Progenitor cell of endocrine pancreas (in vitro differentiated cells): ENCODE measurements around the gene METTL3. TPM values are rescaled to one million over a fixed set of nuclear protein-coding genes. Genes with fewer than 3 reads are reported as not detected.

Experiments used
- DNase-seq: peaks from one replicate; pipeline ENCODE4 v3.0.0; 2021; ENCODE audit warnings: low spot score; ENCODE audit not compliant: unreplicated experiment
- H3K27ac Mint-ChIP-seq: 2 replicates; pipeline ENCODE4 v1.8.0; 2021; ENCODE audit warnings: mild to moderate bottlenecking, moderate library complexity, mixed read lengths
- H3K27me3 Mint-ChIP-seq: 2 replicates; pipeline ENCODE4 v1.8.0; 2021; ENCODE audit warnings: mixed read lengths
- H3K36me3 Mint-ChIP-seq: 2 replicates; pipeline ENCODE4 v1.8.0; 2022; ENCODE audit warnings: mixed read lengths; ENCODE audit not compliant: insufficient read depth
- H3K4me1 Mint-ChIP-seq: 2 replicates; pipeline ENCODE4 v1.8.0; 2021; ENCODE audit warnings: low read depth, mixed read lengths
- H3K4me3 Mint-ChIP-seq: 2 replicates; pipeline ENCODE4 v1.8.0; 2021; ENCODE audit warnings: low read depth, mild to moderate bottlenecking, moderate library complexity, mixed read lengths
- H3K9me3 Mint-ChIP-seq: 2 replicates; pipeline ENCODE4 v1.8.0; 2021; ENCODE audit warnings: low read depth, mixed read lengths
- total RNA-seq: library from RNA; stranded (reverse); gene quantifications from 2 replicates; pipeline ENCODE4 v1.2.1, GENCODE V29; 2021
- TF ChIP-seq, protein P1 (sequence below): fragments of 200-600 bp; sonication (generic); IDR thresholded peaks from one replicate; pipeline ENCODE4 v1.5.0; 2021; ENCODE audit warnings: antibody characterized with exemption, mild to moderate bottlenecking; ENCODE audit not compliant: unreplicated experiment

METTL3 gene
- total RNA-seq, 1 donor from 2014 or later: 82.7 TPM

DNA sequence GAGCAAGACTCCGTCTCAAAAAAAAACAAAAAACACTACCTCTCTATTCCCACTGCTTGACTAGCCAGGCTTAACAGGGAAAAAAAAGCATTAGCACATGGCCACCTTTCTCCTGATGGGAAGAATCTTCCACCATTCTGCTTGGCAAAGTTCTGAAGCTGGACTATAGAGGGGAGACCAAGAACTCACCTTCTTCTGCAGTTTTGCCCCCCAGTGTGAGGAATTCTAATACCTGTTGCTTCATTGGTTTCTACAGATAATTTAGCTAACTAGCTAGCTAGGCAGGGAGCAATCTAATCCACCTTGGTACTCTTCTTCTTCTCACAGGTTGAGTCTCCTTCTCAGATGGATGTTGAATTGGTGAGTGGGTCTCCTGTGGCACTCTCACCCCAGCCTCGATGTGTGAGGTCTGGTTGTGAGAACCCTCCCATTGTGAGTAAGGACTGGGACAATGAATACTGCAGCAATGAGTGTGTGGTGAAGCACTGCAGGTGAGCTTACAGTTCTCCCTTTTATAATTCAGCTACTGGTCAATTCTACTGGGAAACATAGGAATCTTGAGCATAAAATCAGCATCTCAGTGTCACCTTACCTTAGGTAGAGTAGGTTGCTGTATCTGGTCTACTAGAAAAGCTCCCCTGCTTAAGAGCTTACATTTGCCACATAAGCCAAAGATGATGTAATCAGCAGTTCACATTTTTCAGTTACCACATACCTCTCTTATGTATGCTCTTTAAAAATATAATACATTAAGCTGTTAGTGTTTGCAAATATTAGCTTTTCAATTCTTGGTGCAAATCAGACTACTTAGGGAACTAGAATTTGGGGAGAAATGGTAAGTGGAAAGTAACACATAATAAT, 16.0 kb downstream of the METTL3 start:
- TF ChIP-seq, protein P1, sequence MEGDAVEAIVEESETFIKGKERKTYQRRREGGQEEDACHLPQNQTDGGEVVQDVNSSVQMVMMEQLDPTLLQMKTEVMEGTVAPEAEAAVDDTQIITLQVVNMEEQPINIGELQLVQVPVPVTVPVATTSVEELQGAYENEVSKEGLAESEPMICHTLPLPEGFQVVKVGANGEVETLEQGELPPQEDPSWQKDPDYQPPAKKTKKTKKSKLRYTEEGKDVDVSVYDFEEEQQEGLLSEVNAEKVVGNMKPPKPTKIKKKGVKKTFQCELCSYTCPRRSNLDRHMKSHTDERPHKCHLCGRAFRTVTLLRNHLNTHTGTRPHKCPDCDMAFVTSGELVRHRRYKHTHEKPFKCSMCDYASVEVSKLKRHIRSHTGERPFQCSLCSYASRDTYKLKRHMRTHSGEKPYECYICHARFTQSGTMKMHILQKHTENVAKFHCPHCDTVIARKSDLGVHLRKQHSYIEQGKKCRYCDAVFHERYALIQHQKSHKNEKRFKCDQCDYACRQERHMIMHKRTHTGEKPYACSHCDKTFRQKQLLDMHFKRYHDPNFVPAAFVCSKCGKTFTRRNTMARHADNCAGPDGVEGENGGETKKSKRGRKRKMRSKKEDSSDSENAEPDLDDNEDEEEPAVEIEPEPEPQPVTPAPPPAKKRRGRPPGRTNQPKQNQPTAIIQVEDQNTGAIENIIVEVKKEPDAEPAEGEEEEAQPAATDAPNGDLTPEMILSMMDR: no peak
- H3K9me3 Mint-ChIP-seq: no peaks in the 10 kb centered on the region
- peaks cover 33% of the 10 kb centered on the region for H3K36me3 Mint-ChIP-seq
- H3K4me1 Mint-ChIP-seq: peaks cover 10% of the 10 kb centered on the region
- no peak overlapping the region for H3K4me3 Mint-ChIP-seq
- H3K27ac Mint-ChIP-seq: peak overlapping the region; percentile 17
- no peak for DNase-seq
- H3K27me3 Mint-ChIP-seq: no peaks in the 10 kb centered on the region

DNA sequence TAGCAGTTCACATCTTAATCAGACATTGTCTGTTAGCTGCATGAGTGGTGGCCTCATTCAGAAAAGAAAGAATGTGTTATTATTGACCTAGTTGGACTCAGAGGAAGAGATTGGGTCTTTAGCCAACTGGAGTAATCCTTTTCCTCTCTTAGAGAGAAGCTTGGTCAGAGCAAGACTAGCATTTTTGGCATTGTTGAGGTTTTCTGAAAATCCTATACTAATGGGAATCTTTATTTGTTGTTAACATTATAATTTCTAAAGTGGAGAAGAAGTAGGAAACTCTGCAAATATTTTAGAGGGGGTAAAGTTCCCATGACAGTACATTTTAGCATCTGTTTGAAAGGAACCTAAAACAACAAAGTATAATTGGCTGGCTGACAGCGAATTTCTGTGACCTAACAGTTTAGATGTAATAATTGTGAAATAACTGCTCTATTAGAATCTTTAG, 24.5 kb downstream of the METTL3 start:
- no peaks in the 10 kb centered on the region for H3K27me3 Mint-ChIP-seq
- H3K4me3 Mint-ChIP-seq: no peak overlapping the region
- no peaks in the 10 kb centered on the region for H3K4me1 Mint-ChIP-seq
- H3K36me3 Mint-ChIP-seq: peaks cover 9% of the 10 kb centered on the region
- no peak overlapping the region for H3K27ac Mint-ChIP-seq
- H3K9me3 Mint-ChIP-seq: no peaks in the 10 kb centered on the region
- TF ChIP-seq, protein P1: no peak
- DNase-seq: no peak

DNA sequence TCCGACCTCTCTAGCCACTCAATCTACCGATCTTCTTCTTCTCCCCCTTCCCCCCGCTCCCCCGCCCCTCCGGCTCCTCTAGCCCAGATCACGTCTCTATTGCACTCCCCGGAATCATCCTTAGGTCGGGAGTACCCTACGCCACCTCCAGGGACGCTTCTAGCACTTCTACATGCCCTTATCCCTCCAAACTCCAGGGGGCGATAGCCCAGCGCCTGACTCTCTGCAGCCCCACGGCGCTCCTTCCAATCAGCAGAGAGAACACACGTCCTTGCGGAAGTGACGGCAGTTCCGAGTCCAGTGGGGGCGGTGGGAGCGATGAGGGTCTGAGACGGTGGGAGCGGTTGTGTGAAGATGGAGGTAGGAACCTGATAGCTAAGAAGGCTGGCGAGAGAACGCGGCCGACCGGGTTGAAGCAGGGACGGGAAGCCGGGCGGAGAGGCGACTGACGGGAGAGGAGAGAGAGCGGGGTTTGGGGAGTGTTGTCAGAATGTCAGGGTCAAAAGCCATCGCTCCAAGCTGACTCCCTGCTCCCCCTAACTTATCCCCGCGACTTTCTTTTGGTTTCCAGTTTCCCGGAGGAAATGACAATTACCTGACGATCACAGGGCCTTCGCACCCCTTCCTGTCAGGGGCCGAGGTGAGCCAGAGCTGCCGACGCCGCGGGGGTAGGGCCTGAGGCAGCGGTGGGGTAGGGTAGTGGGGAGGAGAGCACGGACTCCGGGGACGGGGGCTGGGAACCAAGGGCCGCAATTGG, 34.0 kb downstream of the METTL3 start, which contains the start of the genes RAB2B and TOX4:
Gene RAB2B, minus strand, starts transcription at position 35 of the 757 bp plus-strand sequence. CDS start 87 bp downstream, outside the sequence.
Gene TOX4, plus strand, starts transcription at position 271 of the 757 bp plus-strand sequence. Its CDS starts 84 bp downstream, at position 355.
- Mint-ChIP-seq H3K4me1 (peaks cover 18% of the 10 kb centered on the region), H3K27ac (peak within 1 kb of the TSS; percentile 99), H3K9me3 (no peaks in the 10 kb centered on the region), H3K36me3 (peaks cover 12% of the 10 kb centered on the region), H3K27me3 (no peaks in the 10 kb centered on the region), H3K4me3 (peak within 1 kb of the TSS; percentile 100)
- TF ChIP-seq, protein P1: peak; percentile 93
- DNase-seq: peak; percentile 89

DNA sequence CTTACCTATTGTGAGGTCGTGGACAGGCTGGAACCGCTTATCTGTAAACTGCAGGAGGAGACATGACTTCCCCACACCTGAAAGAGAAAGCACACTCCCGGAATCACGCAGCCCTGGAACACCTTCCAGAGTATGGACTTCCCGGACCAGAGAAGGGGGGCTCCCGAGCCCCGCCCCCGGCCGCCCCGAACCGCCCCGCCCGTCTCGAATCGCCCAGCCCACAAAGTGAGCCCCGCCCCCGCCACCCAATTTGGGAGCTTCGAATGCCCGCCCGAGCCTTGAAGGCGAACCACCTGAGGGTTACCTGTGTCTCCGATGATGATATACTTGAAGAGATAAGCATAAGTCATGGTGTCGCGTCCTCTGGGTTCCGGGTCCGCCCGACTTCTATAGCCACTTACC, 34.6 kb downstream of the METTL3 start:
- peaks cover 18% of the 10 kb centered on the region for H3K4me1 Mint-ChIP-seq
- H3K27me3 Mint-ChIP-seq: no peaks in the 10 kb centered on the region
- TF ChIP-seq, protein P1: no peak
- DNase-seq: peak; percentile 78
- no peaks in the 10 kb centered on the region for H3K9me3 Mint-ChIP-seq
- H3K4me3 Mint-ChIP-seq: peak overlapping the region; percentile 100
- peak overlapping the region; percentile 99 for H3K27ac Mint-ChIP-seq
- H3K36me3 Mint-ChIP-seq: peaks cover 12% of the 10 kb centered on the region
